ENCODE results near the gene ZRANB1. TPM values are rescaled to one million over a fixed set of nuclear protein-coding genes. Genes with fewer than 3 reads are reported as not detected.

ZRANB1 gene
- total and polyA plus RNA-seq, 10 of the 15 experiments (the other 5 are each of a cell fraction or from before 2014, with no cell fraction given), result 1.7 to 11.8 (median 6.2) TPM

GRCh38 chr10:125004571-125005311 is 62.8 kb downstream of the ZRANB1 start (continued):
- TF ChIP-seq CEBPB (IDR thresholded peaks at IDR 0.05; ENCODE audit: borderline replicate concordance in 1 of 2, low read depth in 2 of 2, low read length in 2 of 2), result no peak

- ATAC-seq (no peak), FAIRE-seq (no peak), DNase-seq (ENCODE audit: low read depth, low spot score) (no peak)
- CTCF ChIA-PET, result no interaction called here
- in situ Hi-C loops (cut with MboI) (no loop called here), intact Hi-C loops (cut with micrococcal nuclease; ENCODE audit: unreplicated experiment) (no loop called here)
- no peak overlapping the region for H3K9ac ChIP-seq (ENCODE audit: control insufficient read depth, insufficient read depth, low read length)
- POLR2A ChIA-PET, result no interaction called here
- H2AFZ ChIP-seq (ENCODE audit: control insufficient read depth, low read depth, low read length), result no peak overlapping the region
- H3K4me2 ChIP-seq (ENCODE audit: control insufficient read depth, insufficient read depth), result no peak overlapping the region
- no peaks in the 10 kb centered on the region for H3K4me1 ChIP-seq (ENCODE audit: control insufficient read depth, insufficient read depth, low read length)
- no peaks in the 10 kb centered on the region for H4K20me1 ChIP-seq (ENCODE audit: control insufficient read depth, insufficient read depth)
- no peaks in the 10 kb centered on the region for H3K27me3 ChIP-seq (replicated peaks in 1 of 2; ENCODE audit: control insufficient read depth in 2 of 2, insufficient read depth in 2 of 2, low read length in 1 of 2)
- H3K9me3 ChIP-seq (replicated peaks; ENCODE audit: control insufficient read depth, insufficient read depth, low read length), result no peaks in the 10 kb centered on the region
- SMC1A ChIA-PET (ENCODE audit: uncharacterized antibody, unreplicated experiment), result interaction anchor here (0.6 kb wide), 1 partner anchor 225 kb away, joined by 3 read pairs; no protein-coding TSS in a partner anchor
- H3K36me3 ChIP-seq (ENCODE audit: control insufficient read depth in 2 of 2, insufficient read depth in 2 of 2, low read length in 1 of 2), result no peaks in the 10 kb centered on the region
- no peak overlapping the region for H3K4me3 ChIP-seq
- RAD21 ChIA-PET (ENCODE audit: unreplicated experiment), result no interaction called here
- BruUV-seq (replicated peaks), result no TSS peak
- no peak overlapping the region for H3K27ac ChIP-seq (ENCODE audit: control insufficient read depth, insufficient read depth)
- H3K79me2 ChIP-seq (ENCODE audit: control insufficient read depth, insufficient read depth, low read length), result no peaks in the 10 kb centered on the region
- 68% methylated on average over 36 of the region's 36 CpGs for WGBS (ENCODE audit: insufficient coverage, insufficient replicate concordance, low lambda C conversion rate, missing lambda C conversion rate)
- TF ChIP-seq EZH2 (IDR thresholded peaks at IDR 0.05; ENCODE audit: borderline replicate concordance, control insufficient read depth, low read depth, low read length) (no peak), STAT1 (conservative IDR thresholded peaks at IDR 0.05) (no peak), SKIL (IDR thresholded peaks at IDR 0.05; ENCODE audit: low read depth, poor library complexity, severe bottlenecking) (no peak), DPF2 (IDR thresholded peaks at IDR 0.05) (no peak), TCF7 (IDR thresholded peaks at IDR 0.05; ENCODE audit: borderline replicate concordance) (no peak), ZBTB11 (CRISPR knock-in tag; IDR thresholded peaks at IDR 0.05) (no peak), CREM (IDR thresholded peaks at IDR 0.05; ENCODE audit: low read depth) (no peak), POLR2AphosphoS2 (IDR thresholded peaks at IDR 0.05; ENCODE audit: low read depth, low read length) (no peak), EGR1 (IDR thresholded peaks at IDR 0.05; ENCODE audit: borderline replicate concordance in 1 of 2, low read depth in 2 of 2, low read length in 2 of 2) (no peak), NFIC (IDR thresholded peaks at IDR 0.05; ENCODE audit: low read depth, low read length) (no peak), PAX5 (IDR thresholded peaks at IDR 0.05; ENCODE audit: borderline replicate concordance, low read depth, low read length) (no peak), MLLT1 (IDR thresholded peaks at IDR 0.05) (no peak)
These were observed 63.6 kb downstream of the ZRANB1 start for GRCh38 chr10:125005312-125006187.
